OCI-LY3 (cell line): Measurements from ENCODE around the gene ZNF19.

Experiments used
- CTCF ChIP-seq: fragments of 200-600, 300-600 bp; sonication (generic); IDR thresholded peaks from 2 replicates; pipeline ENCODE4 v1.5.1; 2014; ENCODE audit warnings: antibody characterized with exemption, low read length, low read depth
- EZH2phosphoT487 ChIP-seq: fragments of 200-600 bp; shearing (Covaris generic); IDR thresholded peaks from 2 replicates; pipeline ENCODE4 v1.6.1; 2018; ENCODE audit warnings: antibody characterized with exemption, mixed run types, low read depth

- TF ChIP-seq CTCF: no peak
- no peak for TF ChIP-seq EZH2phosphoT487
These were observed 12.5 kb downstream of the ZNF19 start for GRCh38 chr16:71476457-71477124.
